Measurements from ENCODE around the gene ABCB8.

Gene ABCB8

GRCh38 chr7:151085329-151085690, 57.1 kb downstream of the ABCB8 start:
- DNase-seq (ENCODE audit: low read depth in 1 of 2, low spot score in 1 of 2): no peak

DNA sequence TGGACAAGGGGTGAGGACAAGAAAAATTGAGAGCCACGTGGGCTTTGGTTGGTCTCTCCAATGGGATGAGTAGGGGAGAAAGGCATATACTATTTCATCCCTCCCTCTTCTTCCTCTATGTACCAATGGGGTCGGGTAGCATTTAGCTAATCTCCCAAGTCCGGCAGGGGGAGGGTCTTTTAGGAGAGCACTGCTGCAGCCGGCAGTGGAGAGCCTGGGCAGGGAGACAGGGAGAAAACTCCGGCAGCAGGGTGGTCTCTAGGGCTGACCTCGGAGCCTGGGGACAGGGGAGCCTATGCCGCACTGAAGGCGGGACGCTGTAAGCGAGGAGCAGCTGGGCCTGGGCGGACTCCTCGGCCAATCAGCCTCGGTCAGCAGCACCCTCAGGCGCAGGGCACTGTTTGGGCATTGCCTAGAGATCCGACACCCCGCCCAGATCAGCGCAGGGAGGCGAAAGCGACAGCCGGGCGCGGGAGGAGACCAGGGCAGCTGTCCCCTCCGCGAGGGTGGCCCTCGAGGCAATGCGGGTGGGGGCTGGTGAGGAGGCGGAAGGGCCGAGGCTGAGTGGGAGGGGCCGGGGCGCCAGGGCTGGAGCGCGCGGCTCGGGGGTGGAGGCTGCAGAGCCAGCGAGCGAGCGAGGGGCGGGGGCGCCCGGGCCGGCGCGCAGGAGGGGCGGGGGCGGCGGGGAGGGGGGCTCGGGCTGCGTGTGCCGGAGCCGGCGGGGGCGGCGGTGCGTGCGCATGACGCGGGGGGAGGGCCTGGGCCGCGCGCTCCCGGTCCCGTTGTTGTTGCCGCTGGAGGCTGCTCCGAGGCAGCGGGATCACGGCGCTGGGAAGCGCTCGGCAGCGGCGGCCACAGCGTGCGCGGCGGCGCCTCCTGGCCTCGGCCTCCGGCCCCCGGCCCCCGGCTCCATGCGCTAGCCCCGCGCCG, 57.7 kb downstream of the ABCB8 start, which contains the start of gene AGAP3:
Gene AGAP3, plus strand, starts transcription at position 785 of the 930 bp plus-strand sequence. CDS start 267 bp downstream, outside the sequence.
- peak in 1 of 2 donors; percentile 28 for DNase-seq (ENCODE audit: low read depth in 1 of 2, low spot score in 1 of 2)

GRCh38 chr7:151086802-151087244, 58.6 kb downstream of the ABCB8 start:
- no peak for DNase-seq (ENCODE audit: low read depth in 1 of 2, low spot score in 1 of 2)

DNA sequence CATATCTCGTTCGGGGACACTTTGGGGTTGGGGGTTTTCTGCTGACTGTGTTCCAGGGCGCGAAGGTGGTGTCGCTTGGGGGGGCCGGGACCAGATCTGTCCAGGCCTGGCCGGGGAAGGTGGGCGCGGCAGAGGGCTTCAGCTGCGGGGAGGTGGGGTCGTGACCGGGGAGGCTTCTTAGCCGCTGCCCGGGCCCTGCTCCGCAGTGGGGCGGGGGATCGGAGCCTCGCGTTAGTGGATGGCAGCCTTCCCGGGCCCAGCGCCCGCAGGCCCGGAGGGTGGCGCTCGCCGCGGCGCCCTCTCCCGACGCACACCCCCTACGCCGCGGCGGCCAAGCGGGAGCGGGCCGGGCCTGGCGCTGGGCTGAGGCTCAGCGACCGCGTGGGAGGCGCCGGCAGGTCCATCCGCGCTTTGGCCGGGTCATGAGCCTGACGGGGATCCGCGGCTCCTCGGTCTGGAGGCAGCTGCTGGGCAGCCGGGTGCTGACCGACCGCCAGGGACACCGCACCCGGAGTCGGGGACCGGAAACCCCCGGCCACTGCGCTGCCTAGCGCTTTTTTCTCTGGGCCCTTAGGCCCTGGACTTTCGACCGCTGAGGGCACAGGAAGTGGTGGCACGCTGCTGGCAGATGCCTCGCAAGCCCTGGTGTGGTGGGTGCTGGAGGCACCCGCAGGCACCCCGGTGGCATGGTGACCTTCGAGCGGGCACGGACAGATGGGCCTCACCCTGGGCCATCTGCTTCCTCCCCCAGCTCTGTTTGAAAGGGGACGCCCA, 59.2 kb downstream of the ABCB8 start:
- DNase-seq (ENCODE audit: low read depth in 1 of 2, low spot score in 1 of 2): no peak

- no peak for DNase-seq (ENCODE audit: low read depth in 1 of 2, low spot score in 1 of 2)
Measured at GRCh38 chr7:151088019-151088855, 60.0 kb downstream of the ABCB8 start.

DNA sequence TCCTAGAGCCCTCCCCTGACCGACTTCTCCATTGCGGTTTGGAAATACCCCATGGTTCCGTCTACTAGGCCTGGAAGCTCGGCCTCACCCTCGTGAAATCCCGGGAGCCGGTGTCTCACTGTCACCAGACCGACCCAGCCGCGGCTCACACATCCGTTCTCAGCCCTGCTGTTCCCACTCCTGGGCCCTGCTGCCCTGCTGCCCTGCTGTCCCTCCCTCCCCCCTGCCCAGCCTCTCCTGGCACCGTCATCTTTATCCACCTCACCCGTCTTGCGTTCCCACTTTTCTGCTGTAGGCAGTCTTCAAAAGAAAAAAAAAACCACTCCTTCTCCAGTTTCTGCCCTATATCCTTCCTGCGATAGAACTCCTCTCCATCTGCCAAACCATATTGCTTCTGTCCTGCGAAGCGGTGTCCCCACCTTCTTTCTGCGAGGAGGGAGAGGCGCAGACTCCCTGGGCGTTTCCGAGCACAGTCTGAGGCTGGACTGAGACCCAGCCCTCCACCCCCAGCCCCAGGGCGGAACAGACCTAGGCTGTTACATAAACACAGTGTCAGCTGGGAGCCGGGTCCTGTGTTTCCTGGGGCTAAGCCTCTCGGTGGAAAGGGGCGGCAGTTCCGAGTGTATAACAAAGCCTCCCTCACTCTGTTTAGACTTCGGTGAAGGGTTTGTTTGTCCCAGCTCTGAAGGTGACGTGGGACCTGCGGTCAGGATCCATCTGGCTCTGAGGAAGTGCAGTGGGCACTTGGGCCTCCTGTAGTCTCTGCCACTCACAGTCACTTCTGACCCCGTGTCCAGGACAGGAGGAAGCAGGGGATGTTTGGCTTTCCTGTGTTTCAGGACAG, 60.8 kb downstream of the ABCB8 start:
- DNase-seq (ENCODE audit: low read depth in 1 of 2, low spot score in 1 of 2): no peak

DNA sequence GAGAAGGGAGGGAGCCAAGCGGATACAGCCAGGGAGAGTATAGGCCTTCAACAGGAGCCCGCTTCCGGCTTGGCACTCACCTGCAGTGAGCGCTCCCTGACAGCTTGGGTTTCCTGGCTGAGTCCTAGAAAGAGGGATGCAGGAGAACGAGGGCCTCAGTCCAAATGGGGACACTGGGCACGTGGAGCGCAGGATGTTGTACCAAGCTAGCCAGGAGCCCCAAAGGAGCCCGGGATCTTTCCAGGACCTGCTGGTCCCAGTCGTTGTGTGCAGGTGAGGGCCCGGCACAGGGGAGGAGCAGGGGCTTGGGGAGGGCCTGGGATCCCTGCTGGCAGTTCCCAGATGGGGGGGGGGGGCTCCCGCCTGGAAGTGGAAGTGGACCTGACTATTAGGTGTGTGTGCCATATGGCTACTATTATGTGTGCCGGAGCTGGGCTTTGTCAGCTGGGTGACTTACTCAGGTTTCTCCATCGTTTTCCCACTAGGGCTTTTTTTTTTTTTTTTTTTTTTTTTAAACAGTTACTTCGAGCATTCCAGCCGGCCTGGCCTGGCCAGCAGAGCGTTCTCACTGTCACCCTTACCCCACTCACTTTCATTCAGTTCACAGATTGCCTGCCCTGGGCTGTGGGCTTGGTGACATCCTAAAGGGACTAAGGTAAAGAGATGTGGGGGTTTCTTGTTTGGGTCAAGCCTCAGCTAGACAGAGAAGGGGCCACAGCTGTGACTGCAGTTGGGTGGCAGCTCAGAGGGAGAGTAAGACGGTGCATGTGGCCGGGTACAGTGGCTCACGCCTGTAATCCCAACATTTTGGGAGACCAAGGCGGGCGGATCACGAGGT, 61.9 kb downstream of the ABCB8 start:
- no peak for DNase-seq (ENCODE audit: low read depth in 1 of 2, low spot score in 1 of 2)

DNA sequence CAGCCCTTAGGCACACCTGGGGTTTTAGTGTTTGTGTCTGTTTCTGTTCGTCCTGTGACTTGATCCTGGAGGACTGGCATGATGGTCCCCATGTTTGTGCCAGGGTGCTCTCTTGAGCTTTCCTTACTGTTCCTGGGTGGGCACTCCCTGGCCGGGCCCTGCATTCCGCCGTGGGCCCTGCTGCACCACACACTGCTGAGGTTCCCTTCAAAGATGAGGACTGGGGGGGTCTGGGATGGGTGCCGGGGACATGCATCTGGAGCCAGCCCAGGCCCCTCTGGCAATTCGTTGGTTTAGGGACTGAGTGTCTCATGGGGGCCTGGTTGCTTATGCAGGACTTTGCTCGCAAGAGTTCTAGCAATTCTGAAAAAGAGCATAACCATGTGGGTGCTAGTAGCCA, 62.8 kb downstream of the ABCB8 start:
- DNase-seq (ENCODE audit: low read depth in 1 of 2, low spot score in 1 of 2): no peak

GRCh38 chr7:151091431-151091830, 63.2 kb downstream of the ABCB8 start:
- no peak for DNase-seq (ENCODE audit: low read depth in 1 of 2, low spot score in 1 of 2)

GRCh38 chr7:151091988-151092387, 63.7 kb downstream of the ABCB8 start:
- no peak for DNase-seq (ENCODE audit: low read depth in 1 of 2, low spot score in 1 of 2)

GRCh38 chr7:151093748-151094147, 65.5 kb downstream of the ABCB8 start:
- DNase-seq (ENCODE audit: low read depth in 1 of 2, low spot score in 1 of 2): no peak

DNA sequence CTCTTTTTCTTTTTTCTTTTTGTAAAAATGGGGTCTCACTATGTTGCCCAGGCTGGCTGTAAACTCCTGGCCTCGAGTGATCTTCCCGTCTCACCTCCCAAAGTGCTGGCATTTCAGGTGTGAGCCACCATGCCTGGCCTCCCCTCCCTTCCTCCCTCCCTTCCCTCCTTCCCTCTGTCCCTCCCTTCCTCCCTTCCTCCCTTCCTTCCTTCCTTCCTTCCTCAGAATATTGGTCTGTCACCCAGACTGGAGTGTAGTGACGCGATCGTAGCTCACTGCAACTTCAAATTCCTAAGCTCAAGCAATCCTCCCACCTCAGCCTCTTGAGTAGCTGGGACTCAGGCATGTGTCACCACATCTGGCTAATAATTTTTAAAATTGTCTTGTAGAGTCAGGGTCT, 66.4 kb downstream of the ABCB8 start:
- DNase-seq (ENCODE audit: low read depth in 1 of 2, low spot score in 1 of 2): no peak

- DNase-seq (ENCODE audit: low read depth in 1 of 2, low spot score in 1 of 2): no peak
Measured at GRCh38 chr7:151095123-151095797, 67.0 kb downstream of the ABCB8 start.

- DNase-seq (ENCODE audit: low read depth in 1 of 2, low spot score in 1 of 2): no peak
Measured at GRCh38 chr7:151095828-151096475, 67.7 kb downstream of the ABCB8 start.
